DOHH2 (cell line): ENCODE measurements around the gene GIMAP8.

Source experiments
- H3F3A ChIP-seq: fragments of 200-600 bp; sonication (generic), shearing (Covaris generic); 2 replicates; pipeline ENCODE4 v1.6.0; 2016; ENCODE audit warnings: antibody characterized with exemption, mild to moderate bottlenecking; ENCODE audit not compliant: control insufficient read depth, insufficient read depth
- H3K27ac ChIP-seq: fragments of 200-600 bp; sonication (generic); 2 replicates; pipeline ENCODE4 v1.5.1; 2014; ENCODE audit warnings: low read depth, mild to moderate bottlenecking, low read length, moderate library complexity
- H3K27me3 ChIP-seq: fragments of 200-600 bp; sonication (generic); 2 replicates; pipeline ENCODE4 v1.6.1; 2014; ENCODE audit warnings: mild to moderate bottlenecking, low read length, mixed read lengths; ENCODE audit not compliant: control insufficient read depth
- H3K36me3 ChIP-seq: fragments of 200-600 bp; sonication (generic); 2 replicates; pipeline ENCODE4 v1.6.1; 2014; ENCODE audit warnings: mild to moderate bottlenecking, low read length, moderate library complexity, mixed read lengths; ENCODE audit not compliant: control insufficient read depth
- H3K4me1 ChIP-seq: fragments of 200-600 bp; sonication (generic); 2 replicates; pipeline ENCODE4 v1.6.1; 2014; ENCODE audit warnings: mild to moderate bottlenecking, low read length, mixed read lengths; ENCODE audit not compliant: control insufficient read depth
- H3K4me2 ChIP-seq: fragments of 200-600 bp; sonication (generic); 2 replicates; pipeline ENCODE4 v1.6.0; 2014; ENCODE audit warnings: mild to moderate bottlenecking, low read length, moderate library complexity
- H3K4me3 ChIP-seq: fragments of 200-600 bp; sonication (generic); 2 replicates; pipeline ENCODE4 v1.5.1; 2014; ENCODE audit warnings: mild to moderate bottlenecking, low read length, mixed read lengths
- H3K79me2 ChIP-seq: fragments of 200-600 bp; sonication (generic); 2 replicates; pipeline ENCODE4 v1.6.1; 2014; ENCODE audit warnings: mild to moderate bottlenecking, low read length, mixed read lengths; ENCODE audit not compliant: control insufficient read depth
- H3K9me2 ChIP-seq: fragments of 200-600 bp; sonication (generic); replicated peaks from 2 replicates; pipeline ENCODE4 v1.6.1; 2014; ENCODE audit warnings: mild to moderate bottlenecking, low read length, mixed read lengths; ENCODE audit not compliant: control insufficient read depth
- H3K9me3 ChIP-seq: fragments of 200-600 bp; sonication (generic); 2 replicates; pipeline ENCODE4 v1.6.1; 2014; ENCODE audit warnings: antibody characterized with exemption, low read length, mixed read lengths; ENCODE audit not compliant: control insufficient read depth, insufficient read depth
- H4K20me1 ChIP-seq: fragments of 200-600 bp; sonication (generic); 2 replicates; pipeline ENCODE4 v1.6.0; 2014; ENCODE audit warnings: low read depth, mild to moderate bottlenecking, antibody characterized with exemption, low read length, moderate library complexity; ENCODE audit not compliant: control insufficient read depth, insufficient read depth
- EZH2phosphoT487 ChIP-seq: fragments of 200-600 bp; sonication (generic); IDR thresholded peaks from 2 replicates; pipeline ENCODE4 v1.6.1; 2017; ENCODE audit warnings: borderline replicate concordance, mild to moderate bottlenecking, antibody characterized with exemption, low read length, moderate library complexity, mixed read lengths
- TF ChIP-seq, protein P1 (sequence below): fragments of 200-600 bp; sonication (generic); IDR thresholded peaks from one replicate; pipeline ENCODE4 v1.5.1; 2014; ENCODE audit warnings: antibody characterized with exemption, mild to moderate bottlenecking, low read depth, low read length; ENCODE audit not compliant: poor library complexity, severe bottlenecking

The GIMAP8 gene

DNA sequence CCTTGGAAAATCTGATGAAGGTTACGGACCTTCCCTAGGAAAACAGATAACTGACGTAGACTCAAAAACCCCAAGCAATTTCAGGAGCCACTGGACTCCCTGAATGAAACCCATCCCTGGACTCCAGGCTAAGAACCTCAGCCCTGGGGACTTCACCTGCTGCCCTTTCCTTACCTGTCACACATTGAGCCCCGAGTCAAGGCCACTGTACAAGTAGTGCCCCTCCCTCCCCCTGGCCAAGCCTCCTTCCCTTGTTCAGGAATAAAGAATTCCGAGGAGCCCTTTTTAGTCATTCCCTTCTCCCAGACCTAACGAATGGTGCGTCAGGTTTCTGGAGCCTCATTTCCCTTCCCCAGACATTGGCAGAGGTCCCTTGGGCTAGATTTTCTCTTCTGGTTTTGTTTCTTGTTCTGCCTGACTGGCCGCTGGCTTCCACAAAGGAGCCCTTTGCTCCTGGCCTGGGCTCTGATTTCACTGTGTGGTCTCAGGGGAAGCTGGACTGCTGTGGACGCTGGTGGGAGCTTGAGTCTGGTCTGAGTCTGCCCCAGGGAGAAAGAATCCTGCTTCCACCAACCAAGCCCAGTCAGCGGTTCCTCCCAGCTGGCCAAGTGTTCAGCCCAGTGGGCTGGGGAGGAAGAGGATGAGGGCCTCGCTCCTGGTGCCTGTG lies 39.6 kb upstream of the GIMAP8 start:
- Histone ChIP-seq H3K9me3 (no peaks in the 10 kb centered on the region), H3K4me3 (no peak overlapping the region), H3K4me1 (peaks cover 15% of the 10 kb centered on the region), H3K27me3 (no peaks in the 10 kb centered on the region), H3F3A (peaks cover 8% of the 10 kb centered on the region), H3K4me2 (no peak overlapping the region), H3K36me3 (no peaks in the 10 kb centered on the region), H3K9me2 (no peaks in the 10 kb centered on the region), H3K79me2 (no peaks in the 10 kb centered on the region), H4K20me1 (no peaks in the 10 kb centered on the region), H3K27ac (no peak overlapping the region)
- TF ChIP-seq, protein P1, sequence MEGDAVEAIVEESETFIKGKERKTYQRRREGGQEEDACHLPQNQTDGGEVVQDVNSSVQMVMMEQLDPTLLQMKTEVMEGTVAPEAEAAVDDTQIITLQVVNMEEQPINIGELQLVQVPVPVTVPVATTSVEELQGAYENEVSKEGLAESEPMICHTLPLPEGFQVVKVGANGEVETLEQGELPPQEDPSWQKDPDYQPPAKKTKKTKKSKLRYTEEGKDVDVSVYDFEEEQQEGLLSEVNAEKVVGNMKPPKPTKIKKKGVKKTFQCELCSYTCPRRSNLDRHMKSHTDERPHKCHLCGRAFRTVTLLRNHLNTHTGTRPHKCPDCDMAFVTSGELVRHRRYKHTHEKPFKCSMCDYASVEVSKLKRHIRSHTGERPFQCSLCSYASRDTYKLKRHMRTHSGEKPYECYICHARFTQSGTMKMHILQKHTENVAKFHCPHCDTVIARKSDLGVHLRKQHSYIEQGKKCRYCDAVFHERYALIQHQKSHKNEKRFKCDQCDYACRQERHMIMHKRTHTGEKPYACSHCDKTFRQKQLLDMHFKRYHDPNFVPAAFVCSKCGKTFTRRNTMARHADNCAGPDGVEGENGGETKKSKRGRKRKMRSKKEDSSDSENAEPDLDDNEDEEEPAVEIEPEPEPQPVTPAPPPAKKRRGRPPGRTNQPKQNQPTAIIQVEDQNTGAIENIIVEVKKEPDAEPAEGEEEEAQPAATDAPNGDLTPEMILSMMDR, result no peak
- TF ChIP-seq EZH2phosphoT487, result no peak

DNA sequence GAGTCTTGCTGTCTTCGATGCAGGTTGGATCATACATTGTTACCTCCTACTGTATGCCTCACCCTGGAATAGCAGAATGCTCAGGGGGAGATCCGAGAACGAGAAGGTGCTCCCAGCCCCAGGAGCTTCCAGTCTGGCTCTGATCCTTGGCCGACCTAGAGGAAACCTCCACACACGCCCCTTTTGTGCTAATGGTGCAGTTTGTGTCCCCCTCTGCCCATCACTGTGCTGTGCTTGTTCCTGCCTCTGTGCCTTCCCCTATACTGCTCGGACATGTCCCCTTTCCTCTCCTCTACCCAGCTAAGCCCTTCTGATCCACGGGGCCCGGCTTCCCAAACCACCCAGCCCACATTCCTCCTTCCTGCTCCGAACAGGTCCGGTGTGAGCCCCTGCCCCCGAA lies 38.8 kb upstream of the GIMAP8 start:
- H3K4me2 ChIP-seq, result no peak overlapping the region

DNA sequence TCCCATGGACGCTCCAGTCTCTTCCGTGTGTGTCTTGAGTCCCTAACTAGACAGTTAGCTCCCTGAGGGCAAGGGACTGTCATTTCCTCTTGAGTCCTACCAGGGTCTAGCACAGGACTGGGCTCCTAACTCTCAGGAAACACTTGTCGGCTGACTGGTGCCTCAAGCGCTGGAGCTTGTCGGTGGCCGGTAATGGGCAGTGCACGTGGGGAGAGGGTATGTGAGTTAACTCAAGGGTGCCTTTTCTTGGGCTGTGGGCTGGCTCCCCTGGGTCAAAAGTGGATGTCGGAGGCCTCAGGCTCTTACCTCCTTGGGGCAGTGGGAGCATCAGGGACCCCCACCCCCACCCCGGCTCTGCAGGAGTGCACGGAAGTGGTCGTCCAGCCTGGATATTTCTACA lies 38.4 kb upstream of the GIMAP8 start:
- Histone ChIP-seq H3F3A (peaks cover under 1% of the 10 kb centered on the region; the same call in 1 of the 2 replicates), H3K4me1 (peaks cover 3% of the 10 kb centered on the region), H3K9me2 (no peaks in the 10 kb centered on the region), H3K27me3 (no peaks in the 10 kb centered on the region), H3K4me2 (no peak overlapping the region), H3K79me2 (no peaks in the 10 kb centered on the region), H3K4me3 (no peak overlapping the region), H3K9me3 (no peaks in the 10 kb centered on the region), H4K20me1 (no peaks in the 10 kb centered on the region), H3K36me3 (no peaks in the 10 kb centered on the region), H3K27ac (no peak overlapping the region)
- TF ChIP-seq, protein P1, result no peak
- no peak for TF ChIP-seq EZH2phosphoT487

More for the DNA sequence above, 38.8 kb upstream of the GIMAP8 start:
- Histone ChIP-seq H3K4me1 (peaks cover 7% of the 10 kb centered on the region), H3K4me3 (no peak overlapping the region), H3K79me2 (no peaks in the 10 kb centered on the region), H3K36me3 (no peaks in the 10 kb centered on the region), H4K20me1 (no peaks in the 10 kb centered on the region), H3K27me3 (no peaks in the 10 kb centered on the region), H3K9me2 (no peaks in the 10 kb centered on the region), H3K27ac (no peak overlapping the region), H3K9me3 (no peaks in the 10 kb centered on the region), H3F3A (peaks cover 2% of the 10 kb centered on the region; the same call in 1 of the 2 replicates)
- no peak for TF ChIP-seq EZH2phosphoT487
- TF ChIP-seq, protein P1, result no peak
